G401 (cell line): ENCODE measurements around the gene ZNF763. TPM values are rescaled to one million over a fixed set of nuclear protein-coding genes. Genes with fewer than 3 reads are reported as not detected.
"Not testable (repeated sequence)": the region's sequence is repeated elsewhere in the genome, so short reads cannot be mapped to it uniquely, and the experiment has no call there.

Experiments used
- DNase-seq: peaks from one replicate; pipeline ENCODE4 v3.0.0-alpha.2; 2015; ENCODE audit warnings: low spot score
- in situ Hi-C: cut with HindIII; loops from 2 replicates; pipeline ENCODE4 v1.10.0; 2016; ENCODE audit warnings: low sequenced_read_pairs, mixed read lengths
- total RNA-seq: library from RNA; depleted of rRNA; stranded (reverse); fragments of >200 nt; shearing (Covaris generic); gene quantifications from 2 replicates; pipeline ENCODE4 v1.2.3, GENCODE V29; 2014

ZNF763 gene
- total RNA-seq, 1 experiment from 2014 or later = 0.41 TPM

- in situ Hi-C loops = no loop called here
- no peak for DNase-seq
These were observed 363 bp upstream of the ZNF763 start for GRCh38 chr19:11964496-11964857.

GRCh38 chr19:11970174-11970573 lies 5.3 kb downstream of the ZNF763 start:
- in situ Hi-C loops = no loop called here

GRCh38 chr19:11971041-11971440 lies 6.2 kb downstream of the ZNF763 start:
- DNase-seq = no peak
- in situ Hi-C loops = no loop called here

More at GRCh38 chr19:11970174-11970573, 5.3 kb downstream of the ZNF763 start:
- DNase-seq = no peak

GRCh38 chr19:11973019-11973810 lies 8.4 kb downstream of the ZNF763 start:
- DNase-seq = no peak
- in situ Hi-C loops = no loop called here

GRCh38 chr19:11978492-11979100 lies 13.8 kb downstream of the ZNF763 start:
- in situ Hi-C loops = no loop called here
- DNase-seq = no peak

- in situ Hi-C loops = no loop called here
- no peak for DNase-seq
These were observed 14.7 kb downstream of the ZNF763 start for GRCh38 chr19:11979527-11979926.

- in situ Hi-C loops = no loop called here
- DNase-seq = no peak
These were observed 17.7 kb downstream of the ZNF763 start for GRCh38 chr19:11982526-11982925.

GRCh38 chr19:11984986-11985385 lies 20.1 kb downstream of the ZNF763 start:
- no peak for DNase-seq
- in situ Hi-C loops = no loop called here

- DNase-seq = no peak
- in situ Hi-C loops = no loop called here
These were observed 21.9 kb downstream of the ZNF763 start for GRCh38 chr19:11986754-11987153.

- in situ Hi-C loops = no loop called here
- peak; percentile 97 for DNase-seq
These were observed 22.8 kb downstream of the ZNF763 start for GRCh38 chr19:11987405-11988281.

GRCh38 chr19:11989112-11989456 lies 24.2 kb downstream of the ZNF763 start:
- in situ Hi-C loops = no loop called here
- no peak for DNase-seq

- DNase-seq, in situ Hi-C loops: not testable (repeated sequence)
These were observed 27.1 kb downstream of the ZNF763 start for GRCh38 chr19:11991921-11992320.

GRCh38 chr19:11995174-11995573 lies 30.3 kb downstream of the ZNF763 start:
- no peak for DNase-seq
- in situ Hi-C loops = no loop called here

GRCh38 chr19:12000152-12000981 lies 35.5 kb downstream of the ZNF763 start:
- in situ Hi-C loops = no loop called here
- DNase-seq = no peak

GRCh38 chr19:12015015-12015752 lies 50.3 kb downstream of the ZNF763 start:
- in situ Hi-C loops = no loop called here
- DNase-seq = no peak

- in situ Hi-C loops = no loop called here
- no peak for DNase-seq
These were observed 50.9 kb downstream of the ZNF763 start for GRCh38 chr19:12015753-12016116.
